Aorta (tissue), 5 donors: ENCODE measurements around the gene GABRE. TPM values are rescaled to one million over a fixed set of nuclear protein-coding genes. Genes with fewer than 3 reads are reported as not detected.

Source experiments
- ATAC-seq: fragments of 200-7000 bp; cut with Tn5 transposase; one replicate; pipeline ENCODE4 v1.9.1; 2022; ENCODE audit warnings: moderate library complexity; ENCODE audit not compliant: low FRiP score
- DNase-seq, 2 donors: peaks; one replicate each; pipeline ENCODE4 v3.0.0-alpha.2; 2020
- H3K27ac ChIP-seq, 2 donors: one replicate each; pipeline ENCODE4 v1.5.1; 2013; ENCODE audit warnings: low read length in 2 of 2, mild to moderate bottlenecking in 2 of 2, moderate library complexity in 2 of 2, control low read depth in 1 of 2, inconsistent platforms in 1 of 2, low read depth in 1 of 2
- H3K27me3 ChIP-seq, 2 donors: one replicate each; pipeline ENCODE4 v1.6.1; 2013; ENCODE audit warnings: control low read depth in 1 of 2, low read length in 1 of 2, mild to moderate bottlenecking in 1 of 2, moderate library complexity in 1 of 2; ENCODE audit not compliant: insufficient read depth in 2 of 2, control insufficient read depth in 1 of 2
- H3K36me3 ChIP-seq, 2 donors: one replicate each; pipeline ENCODE4 v1.6.1; 2013; ENCODE audit warnings: control low read depth in 1 of 2, low read length in 1 of 2, mild to moderate bottlenecking in 1 of 2; ENCODE audit not compliant: insufficient read depth in 2 of 2, control insufficient read depth in 1 of 2
- H3K4me1 ChIP-seq, 2 donors: one replicate each; pipeline ENCODE4 v1.6.1; 2013; ENCODE audit warnings: low read length in 2 of 2, control low read depth in 1 of 2, mild to moderate bottlenecking in 1 of 2, moderate library complexity in 1 of 2; ENCODE audit not compliant: insufficient read depth in 2 of 2, control insufficient read depth in 1 of 2
- H3K4me3 ChIP-seq, 2 donors: one replicate each; pipeline ENCODE4 v1.5.1; 2013; ENCODE audit warnings: low read length in 2 of 2, control low read depth in 1 of 2, mild to moderate bottlenecking in 1 of 2
- H3K9me3 ChIP-seq: one replicate; pipeline ENCODE4 v1.6.1; 2013; ENCODE audit warnings: mild to moderate bottlenecking, low read length; ENCODE audit not compliant: control insufficient read depth
- WGBS, 2 donors: extraction: QIAGEN DNeasy Blood & Tissue Kit; methylation state at CpG; one replicate each; pipeline ENCODE4 v1.1.7; 2013; 5-methylcytosine and 5-hydroxymethylcytosine counted together
- intact Hi-C, 2 donors: fragments of 100-400 bp; cut with DNase I; formaldehyde crosslinking; loops; one replicate each; pipeline versions ENCODE4 v1.14.2 to v1.15.0; 2022
- polyA plus RNA-seq, 2 donors: library from polyadenylated mRNA; stranded (reverse); fragments of 200-250 nt; gene quantifications; one replicate each; pipeline ENCODE4 v1.2.3, GENCODE V29; 2013
- total RNA-seq, 2 donors: library from RNA; stranded (reverse); fragmentation: NEBNext Ultra II Directional; extraction: Animal tissue kit (Norgen Biotek cat#: 25700); gene quantifications; one replicate each; pipeline ENCODE4 v1.2.1, GENCODE V29; 2021
- donor health status: healthy with polysubstance abuse.
- donor health status: Bipolar disorder and iron deficiency.
- donor health status: DM: no; HTN: no; CAD: no.
- donor health status: DM: no; HTN: no; CAD: no.
- donor health status: DM: yes; HTN: yes; CAD: no.

Gene GABRE
- total and polyA plus RNA-seq, 4 donors: 2.9 to 41.9 (median 35.7) TPM

GRCh38 chrX:151975736-151976275 is 1.3 kb upstream of the GABRE start:
- 78 to 94% methylated on average over 5 of the region's 5 CpGs for WGBS, 2 donors
- DNase-seq (no peak), ATAC-seq (no peak)
- intact Hi-C loops: no loop called here
- H3K36me3 ChIP-seq: no peaks in the 10 kb centered on the region
- H3K27ac ChIP-seq: no peak overlapping the region
- H3K4me3 ChIP-seq: no peak overlapping the region
- no peaks in the 10 kb centered on the region for H3K27me3 ChIP-seq
- peaks cover 0 to 2% of the 10 kb centered on the region in 2 donors for H3K4me1 ChIP-seq
- no peaks in the 10 kb centered on the region for H3K9me3 ChIP-seq

GRCh38 chrX:151975228-151975593 is 735 bp upstream of the GABRE start:
- no peaks in the 10 kb centered on the region for H3K36me3 ChIP-seq
- intact Hi-C loops: no loop called here
- no peak for DNase-seq
- H3K4me3 ChIP-seq: no peak overlapping the region
- no peaks in the 10 kb centered on the region for H3K27me3 ChIP-seq
- H3K4me1 ChIP-seq: peaks cover 0 to 2% of the 10 kb centered on the region in 2 donors
- H3K27ac ChIP-seq: no peak overlapping the region
- no peak for ATAC-seq
- 57 to 59% methylated on average over 8 of the region's 8 CpGs for WGBS, 2 donors
- H3K9me3 ChIP-seq: no peaks in the 10 kb centered on the region

GRCh38 chrX:151973851-151974335 is 583 bp downstream of the GABRE start:
- Histone ChIP-seq H3K36me3 (peaks cover 0 to 2% of the 10 kb centered on the region in 2 donors), H3K27me3 (no peaks in the 10 kb centered on the region), H3K9me3 (no peaks in the 10 kb centered on the region), H3K4me3 (peak overlapping the region; percentile 2 to 73), H3K27ac (no peak overlapping the region), H3K4me1 (peaks cover 0 to 2% of the 10 kb centered on the region in 2 donors)
- peak in 1 of 2 donors; percentile 50 for DNase-seq
- intact Hi-C loops: no loop called here
- ATAC-seq: peak; percentile 12
- 3 to 35% methylated on average over 21 of the region's 21 CpGs for WGBS, 2 donors

- H3K4me1 ChIP-seq: peaks cover 0 to 2% of the 10 kb centered on the region in 2 donors
- no peak for ATAC-seq
- peaks cover 0 to 6% of the 10 kb centered on the region in 2 donors for H3K36me3 ChIP-seq
- H3K9me3 ChIP-seq: no peaks in the 10 kb centered on the region
- H3K4me3 ChIP-seq: no peak overlapping the region
- H3K27me3 ChIP-seq: no peaks in the 10 kb centered on the region
- 54 to 65% methylated on average over 4 of the region's 4 CpGs for WGBS, 2 donors
- H3K27ac ChIP-seq: no peak overlapping the region
- intact Hi-C loops: no loop called here
- no peak for DNase-seq
These were observed 1.3 kb downstream of the GABRE start for GRCh38 chrX:151973060-151973661.

GRCh38 chrX:151970661-151971060 is 3.8 kb downstream of the GABRE start:
- no peaks in the 10 kb centered on the region for H3K27me3 ChIP-seq
- ATAC-seq (peak; percentile 74), DNase-seq (peak; percentile 86 to 88)
- intact Hi-C loops: no loop called here
- peak overlapping the region in 1 of 2 donors; percentile 10 for H3K27ac ChIP-seq
- no peak overlapping the region for H3K4me3 ChIP-seq
- H3K9me3 ChIP-seq: no peaks in the 10 kb centered on the region
- H3K4me1 ChIP-seq: peaks cover 0 to 2% of the 10 kb centered on the region in 2 donors
- 17 to 41% methylated on average over 6 of the region's 6 CpGs for WGBS, 2 donors
- H3K36me3 ChIP-seq: peaks cover 0 to 6% of the 10 kb centered on the region in 2 donors

GRCh38 chrX:151970027-151970426 is 4.4 kb downstream of the GABRE start:
- Histone ChIP-seq H3K27me3 (no peaks in the 10 kb centered on the region), H3K9me3 (no peaks in the 10 kb centered on the region), H3K27ac (no peak overlapping the region), H3K36me3 (peaks cover 0 to 6% of the 10 kb centered on the region in 2 donors), H3K4me1 (peaks cover 0 to 2% of the 10 kb centered on the region in 2 donors), H3K4me3 (no peak overlapping the region)
- 63 to 89% methylated on average over 7 of the region's 7 CpGs for WGBS, 2 donors
- no peak for DNase-seq
- ATAC-seq: no peak
- intact Hi-C loops: no loop called here

GRCh38 chrX:151966236-151966635 is 8.2 kb downstream of the GABRE start:
- Histone ChIP-seq H3K4me1 (peaks cover 0 to 2% of the 10 kb centered on the region in 2 donors), H3K36me3 (peaks cover 0 to 6% of the 10 kb centered on the region in 2 donors), H3K27ac (no peak overlapping the region), H3K9me3 (no peaks in the 10 kb centered on the region), H3K4me3 (no peak overlapping the region), H3K27me3 (no peaks in the 10 kb centered on the region)
- ATAC-seq (no peak), DNase-seq (no peak)
- intact Hi-C loops: no loop called here
- WGBS, 2 donors: 81 to 84% methylated on average over 6 of the region's 6 CpGs

- H3K4me3 ChIP-seq: no peak overlapping the region
- H3K27ac ChIP-seq: no peak overlapping the region
- DNase-seq (no peak), ATAC-seq (no peak)
- no peaks in the 10 kb centered on the region for H3K4me1 ChIP-seq
- H3K27me3 ChIP-seq: no peaks in the 10 kb centered on the region
- H3K36me3 ChIP-seq: peaks cover 0 to 5% of the 10 kb centered on the region in 2 donors
- 71 to 73% methylated on average over 5 of the region's 5 CpGs for WGBS, 2 donors
- intact Hi-C loops: no loop called here
- H3K9me3 ChIP-seq: no peaks in the 10 kb centered on the region
These were observed 12.4 kb downstream of the GABRE start for GRCh38 chrX:151962034-151962433.

- ATAC-seq: no peak
- intact Hi-C loops: no loop called here
- 82 to 97% methylated on average over 4 of the region's 4 CpGs for WGBS, 2 donors
These were observed 16.4 kb downstream of the GABRE start for GRCh38 chrX:151958101-151958500.

More at GRCh38 chrX:151958101-151958500, 16.4 kb downstream of the GABRE start:
- Histone ChIP-seq H3K36me3 (peaks cover 0 to 8% of the 10 kb centered on the region in 2 donors), H3K27ac (no peak overlapping the region), H3K9me3 (no peaks in the 10 kb centered on the region), H3K4me3 (no peak overlapping the region), H3K27me3 (no peaks in the 10 kb centered on the region), H3K4me1 (no peaks in the 10 kb centered on the region)
- DNase-seq: no peak
